ENCODE results near the gene GXYLT1.

GXYLT1 gene

DNA sequence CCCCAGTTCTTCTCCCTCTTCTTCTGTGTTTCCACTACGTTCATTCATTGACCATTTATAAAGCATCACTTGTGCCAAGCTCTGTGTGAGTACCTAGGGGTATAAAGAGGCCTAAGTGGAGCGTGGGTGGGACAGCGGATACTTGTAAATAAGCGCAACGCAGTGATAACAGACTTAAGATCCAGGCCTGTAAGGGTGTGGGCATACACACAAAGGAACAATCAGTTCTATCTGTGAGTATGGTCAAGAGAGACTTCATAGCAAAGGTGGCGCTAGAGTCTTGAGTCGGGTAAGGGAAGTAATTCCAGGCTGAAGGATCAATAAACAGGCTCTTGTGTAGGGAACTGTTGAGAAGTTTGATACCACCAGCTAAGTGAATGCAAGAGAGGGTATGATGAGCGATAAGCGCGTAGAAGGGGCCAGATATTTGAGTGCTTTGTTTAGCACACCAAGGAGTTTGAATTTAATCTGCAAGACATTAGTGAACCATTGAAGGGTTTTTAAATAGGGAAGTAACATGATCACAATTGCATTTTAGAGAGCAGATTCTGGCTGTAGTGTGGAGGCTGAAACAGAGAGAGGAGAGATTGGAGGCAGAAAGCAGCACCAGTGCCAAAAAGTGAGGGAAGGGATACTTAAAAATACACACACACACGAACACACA is 1.0 kb upstream of the GXYLT1 start:
- in situ Hi-C loops (cut with MboI; ENCODE audit: low pct_unique_long_range_greater_than_20kb, low sequenced_read_pairs, unreplicated experiment), result loop anchor here (25.0 kb wide), 1 partner anchor 192 kb away; the partner anchor contains the start of genes PPHLN1 and ZCRB1

DNA sequence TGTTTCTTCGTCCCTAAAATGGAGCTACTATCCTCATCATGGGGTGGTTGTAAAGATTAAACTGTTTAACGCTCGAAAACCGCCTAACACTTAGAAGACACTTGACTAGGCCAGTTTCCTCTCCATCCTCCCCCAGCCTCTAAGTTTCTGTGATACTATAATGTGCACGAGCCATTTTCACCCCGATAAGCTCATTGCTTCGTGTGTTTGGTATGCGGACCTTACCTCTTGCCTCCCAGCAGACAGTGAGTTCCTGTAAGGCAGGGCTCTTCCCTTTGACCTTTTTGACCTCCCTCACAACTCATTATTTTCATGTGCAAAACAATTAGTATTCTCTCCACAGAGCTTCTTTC is 499 bp upstream of the GXYLT1 start:
- in situ Hi-C loops (cut with MboI; ENCODE audit: low pct_unique_long_range_greater_than_20kb, low sequenced_read_pairs, unreplicated experiment), result loop anchor here (25.0 kb wide), 1 partner anchor 192 kb away; the partner anchor contains the start of genes PPHLN1 and ZCRB1
- no peak for DNase-seq (ENCODE audit: low spot score)
- TF ChIP-seq, protein P1, sequence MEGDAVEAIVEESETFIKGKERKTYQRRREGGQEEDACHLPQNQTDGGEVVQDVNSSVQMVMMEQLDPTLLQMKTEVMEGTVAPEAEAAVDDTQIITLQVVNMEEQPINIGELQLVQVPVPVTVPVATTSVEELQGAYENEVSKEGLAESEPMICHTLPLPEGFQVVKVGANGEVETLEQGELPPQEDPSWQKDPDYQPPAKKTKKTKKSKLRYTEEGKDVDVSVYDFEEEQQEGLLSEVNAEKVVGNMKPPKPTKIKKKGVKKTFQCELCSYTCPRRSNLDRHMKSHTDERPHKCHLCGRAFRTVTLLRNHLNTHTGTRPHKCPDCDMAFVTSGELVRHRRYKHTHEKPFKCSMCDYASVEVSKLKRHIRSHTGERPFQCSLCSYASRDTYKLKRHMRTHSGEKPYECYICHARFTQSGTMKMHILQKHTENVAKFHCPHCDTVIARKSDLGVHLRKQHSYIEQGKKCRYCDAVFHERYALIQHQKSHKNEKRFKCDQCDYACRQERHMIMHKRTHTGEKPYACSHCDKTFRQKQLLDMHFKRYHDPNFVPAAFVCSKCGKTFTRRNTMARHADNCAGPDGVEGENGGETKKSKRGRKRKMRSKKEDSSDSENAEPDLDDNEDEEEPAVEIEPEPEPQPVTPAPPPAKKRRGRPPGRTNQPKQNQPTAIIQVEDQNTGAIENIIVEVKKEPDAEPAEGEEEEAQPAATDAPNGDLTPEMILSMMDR (IDR thresholded peaks at IDR 0.05; ENCODE audit: extremely low read depth, insufficient read depth, missing control alignments), result no peak

More for the DNA sequence above, 1.0 kb upstream of the GXYLT1 start:
- DNase-seq (ENCODE audit: low spot score), result no peak
- TF ChIP-seq, protein P1 (IDR thresholded peaks at IDR 0.05; ENCODE audit: extremely low read depth, insufficient read depth, missing control alignments), result peak; percentile 16

DNA sequence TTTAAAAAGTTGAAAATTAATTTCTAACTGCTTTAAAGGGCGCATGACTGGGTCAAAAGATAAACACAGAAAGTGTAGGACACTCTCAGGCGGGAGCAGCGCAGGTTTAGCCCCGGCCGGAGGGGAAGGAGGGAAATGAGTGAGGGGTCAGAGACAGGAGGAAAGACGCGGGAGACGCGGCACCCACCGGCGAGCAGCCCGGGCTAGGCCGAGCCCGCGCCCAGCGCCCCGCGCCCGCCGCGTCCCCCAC is 591 bp downstream of the GXYLT1 start:
- TF ChIP-seq, protein P1 (IDR thresholded peaks at IDR 0.05; ENCODE audit: extremely low read depth, insufficient read depth, missing control alignments), result no peak
- in situ Hi-C loops (cut with MboI; ENCODE audit: low pct_unique_long_range_greater_than_20kb, low sequenced_read_pairs, unreplicated experiment), result loop anchor here (25.0 kb wide), 1 partner anchor 193 kb away; the partner anchor contains the start of genes PPHLN1 and ZCRB1
- peak; percentile 18 for DNase-seq (ENCODE audit: low spot score)

DNA sequence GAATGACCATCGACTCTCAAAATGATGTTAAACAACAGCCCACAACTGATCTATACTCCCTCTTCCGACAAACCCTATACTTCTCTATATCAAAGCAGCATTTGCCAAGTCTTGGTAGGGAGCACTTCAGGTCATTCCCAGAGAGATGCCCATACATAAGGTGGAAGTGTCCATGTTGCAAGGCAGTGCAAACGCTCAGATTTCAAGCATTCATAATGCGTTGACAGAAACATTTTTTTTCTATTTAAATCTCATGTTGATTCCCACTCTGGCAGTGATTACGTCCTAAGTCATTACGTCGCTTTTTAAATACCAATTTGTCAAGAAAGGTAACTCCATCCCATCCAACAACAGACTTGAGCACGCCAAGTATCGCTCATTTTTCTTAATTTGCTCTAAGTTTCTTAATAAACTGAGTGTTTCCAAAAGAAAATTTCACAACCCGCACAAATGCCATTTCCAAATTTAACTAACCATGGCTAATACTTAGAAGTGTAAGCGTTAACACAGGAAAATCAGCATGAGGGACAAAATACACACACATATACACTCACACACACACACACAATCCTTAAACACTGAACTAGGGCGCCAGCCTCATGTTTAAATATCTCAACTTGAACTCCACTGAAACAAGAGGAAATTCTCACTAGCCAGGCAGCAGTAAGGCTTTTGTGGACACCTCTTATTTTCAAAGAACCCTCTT is 1.1 kb downstream of the GXYLT1 start:
- in situ Hi-C loops (cut with MboI; ENCODE audit: low pct_unique_long_range_greater_than_20kb, low sequenced_read_pairs, unreplicated experiment), result loop anchor here (25.0 kb wide), 1 partner anchor 194 kb away; the partner anchor contains the start of genes PPHLN1 and ZCRB1
- TF ChIP-seq, protein P1 (IDR thresholded peaks at IDR 0.05; ENCODE audit: extremely low read depth, insufficient read depth, missing control alignments), result no peak

DNA sequence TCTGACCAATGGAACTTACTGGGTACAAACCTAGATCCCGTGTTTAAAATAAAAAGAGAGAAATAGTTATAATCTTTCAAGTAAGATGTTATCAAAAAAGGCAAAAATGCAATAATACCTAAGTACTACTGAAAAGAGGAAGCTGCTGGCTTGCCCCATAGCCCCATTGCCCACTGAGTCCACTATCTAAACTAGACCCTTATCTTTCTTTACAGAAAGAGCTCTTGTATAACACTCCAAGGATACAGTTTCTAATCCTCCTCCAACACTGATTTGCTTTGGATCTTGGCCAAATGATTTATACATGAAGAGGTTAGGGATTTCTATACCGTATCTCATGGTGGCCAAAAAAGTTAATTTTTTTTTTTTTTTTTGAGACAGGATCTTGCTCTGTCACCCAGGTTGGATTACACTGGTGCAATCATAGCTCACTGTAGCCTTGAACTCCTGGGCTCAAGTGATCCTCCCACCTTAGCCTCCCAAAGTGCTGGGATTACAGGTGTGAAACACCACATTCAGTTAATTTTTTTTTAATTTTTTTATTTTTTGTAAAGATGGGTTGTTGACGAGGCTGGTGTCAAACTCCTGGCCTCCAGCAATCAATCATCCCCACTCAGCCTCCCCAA is 2.6 kb downstream of the GXYLT1 start:
- in situ Hi-C loops (cut with MboI; ENCODE audit: low pct_unique_long_range_greater_than_20kb, low sequenced_read_pairs, unreplicated experiment), result loop anchor here (25.0 kb wide), 1 partner anchor 195 kb away; the partner anchor contains the start of genes PPHLN1 and ZCRB1
- DNase-seq (ENCODE audit: low spot score), result no peak
- TF ChIP-seq, protein P1 (IDR thresholded peaks at IDR 0.05; ENCODE audit: extremely low read depth, insufficient read depth, missing control alignments), result no peak

More for the DNA sequence above, 1.1 kb downstream of the GXYLT1 start:
- DNase-seq (ENCODE audit: low spot score), result peak; percentile 31

DNA sequence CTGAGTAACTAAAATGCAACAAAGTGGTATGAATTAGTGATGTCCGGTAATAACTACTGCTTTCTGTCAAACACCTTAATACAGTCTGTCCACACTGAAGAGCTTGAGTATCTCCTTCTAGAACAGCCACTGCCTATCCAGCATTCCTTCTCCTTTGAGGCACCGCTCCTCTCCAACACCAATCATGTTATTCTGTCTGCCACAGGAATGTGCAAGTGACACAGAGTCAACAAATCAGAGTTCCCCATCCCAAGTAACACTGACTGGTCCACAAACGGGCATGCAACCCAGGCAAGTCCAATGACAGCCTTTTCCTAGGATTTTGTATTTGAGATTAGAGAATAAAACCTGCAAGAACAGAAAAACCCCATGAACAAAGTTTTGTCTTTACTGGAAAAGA is 3.8 kb downstream of the GXYLT1 start:
- in situ Hi-C loops (cut with MboI; ENCODE audit: low pct_unique_long_range_greater_than_20kb, low sequenced_read_pairs, unreplicated experiment), result loop anchor here (25.0 kb wide), 1 partner anchor 196 kb away; the partner anchor contains the start of genes PPHLN1 and ZCRB1
- TF ChIP-seq, protein P1 (IDR thresholded peaks at IDR 0.05; ENCODE audit: extremely low read depth, insufficient read depth, missing control alignments), result no peak
- no peak for DNase-seq (ENCODE audit: low spot score)
